Body of pancreas (tissue), 4 donors: Measurements from ENCODE around the gene IGSF21.

Experiments used
- POLR2A ChIP-seq, 3 donors: fragments of 450-650 bp; IDR thresholded peaks; one replicate each; pipeline ENCODE4 v1.6.1; 2016; ENCODE audit warnings: antibody characterized with exemption in 3 of 3, mild to moderate bottlenecking in 2 of 3
- TF ChIP-seq, protein P1 (sequence below), 7 experiments: fragments of 450-650 bp in 4 of 7; fragments of 200-600 bp in 3 of 7; sonication (generic) in 3 of 7; IDR thresholded peaks; one replicate each; pipeline ENCODE4 v1.5.1; 2016 to 2019; ENCODE audit warnings: antibody characterized with exemption in 7 of 7

DNA sequence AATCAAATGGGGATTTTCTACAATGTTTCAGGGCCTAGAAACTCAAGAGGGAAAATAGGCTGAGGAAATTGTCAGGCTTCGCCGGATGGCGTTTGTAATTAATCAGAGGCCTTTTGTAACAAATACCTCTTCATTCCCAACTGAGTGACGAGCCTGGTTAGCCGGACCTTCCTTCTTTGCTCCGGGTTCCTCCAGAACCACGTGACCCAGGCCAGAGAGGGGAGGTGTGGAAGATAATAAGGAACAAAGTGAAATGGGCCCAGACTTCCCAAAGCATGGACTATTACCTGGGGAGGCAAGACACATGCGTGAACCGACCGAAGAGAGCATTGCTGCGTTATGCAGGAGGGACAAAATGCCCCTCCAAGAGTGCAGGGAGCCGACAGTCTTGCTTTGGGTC lies 7.5 kb upstream of the IGSF21 start:
- TF ChIP-seq, protein P1, sequence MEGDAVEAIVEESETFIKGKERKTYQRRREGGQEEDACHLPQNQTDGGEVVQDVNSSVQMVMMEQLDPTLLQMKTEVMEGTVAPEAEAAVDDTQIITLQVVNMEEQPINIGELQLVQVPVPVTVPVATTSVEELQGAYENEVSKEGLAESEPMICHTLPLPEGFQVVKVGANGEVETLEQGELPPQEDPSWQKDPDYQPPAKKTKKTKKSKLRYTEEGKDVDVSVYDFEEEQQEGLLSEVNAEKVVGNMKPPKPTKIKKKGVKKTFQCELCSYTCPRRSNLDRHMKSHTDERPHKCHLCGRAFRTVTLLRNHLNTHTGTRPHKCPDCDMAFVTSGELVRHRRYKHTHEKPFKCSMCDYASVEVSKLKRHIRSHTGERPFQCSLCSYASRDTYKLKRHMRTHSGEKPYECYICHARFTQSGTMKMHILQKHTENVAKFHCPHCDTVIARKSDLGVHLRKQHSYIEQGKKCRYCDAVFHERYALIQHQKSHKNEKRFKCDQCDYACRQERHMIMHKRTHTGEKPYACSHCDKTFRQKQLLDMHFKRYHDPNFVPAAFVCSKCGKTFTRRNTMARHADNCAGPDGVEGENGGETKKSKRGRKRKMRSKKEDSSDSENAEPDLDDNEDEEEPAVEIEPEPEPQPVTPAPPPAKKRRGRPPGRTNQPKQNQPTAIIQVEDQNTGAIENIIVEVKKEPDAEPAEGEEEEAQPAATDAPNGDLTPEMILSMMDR (IDR thresholded peaks at IDR 0.05), result no peak
- TF ChIP-seq POLR2A (IDR thresholded peaks at IDR 0.05), result no peak
